ENCODE results near the gene PARP14. TPM values are rescaled to one million over a fixed set of nuclear protein-coding genes. Genes with fewer than 3 reads are reported as not detected.

PARP14 gene
- total RNA-seq, 1 experiment from 2014 or later: 17.4 TPM

DNA sequence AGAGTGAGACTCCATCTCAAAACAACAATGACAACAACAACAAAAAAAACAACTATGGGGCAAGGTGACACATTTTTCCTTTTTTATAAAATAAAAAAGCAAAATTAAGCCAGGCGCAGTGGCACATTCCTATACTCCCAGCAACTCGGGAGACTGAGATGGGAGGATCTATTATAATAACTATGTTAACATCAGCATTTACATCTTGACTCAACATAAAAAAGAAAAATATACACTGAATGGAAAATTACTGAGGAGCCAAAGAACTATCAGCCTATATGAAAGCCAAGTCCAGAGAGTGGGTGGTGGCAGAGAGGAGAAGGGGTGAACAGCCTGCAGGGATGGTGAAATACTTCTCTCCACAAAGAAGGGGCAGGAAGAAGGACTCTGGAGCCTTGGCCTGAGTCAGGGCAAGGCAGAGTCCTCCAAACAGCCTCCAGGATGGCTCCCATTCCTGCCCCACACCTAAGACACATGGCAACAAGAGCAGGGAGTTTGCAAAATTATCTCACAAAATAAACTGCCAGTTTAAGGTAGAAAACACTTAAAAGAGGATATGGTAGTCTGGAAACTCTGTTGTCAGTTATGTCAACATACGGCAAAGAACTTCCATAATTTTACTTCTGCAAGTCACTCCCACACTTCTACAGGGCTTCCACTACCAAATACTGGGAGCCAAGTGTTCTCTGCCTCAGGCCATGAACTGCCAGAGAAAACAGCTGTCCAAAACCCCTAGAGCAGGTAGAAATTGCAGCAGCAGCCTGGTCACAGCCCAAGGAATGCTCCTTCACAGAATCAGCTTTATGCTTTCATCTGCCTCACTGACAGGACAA, 87.1 kb downstream of the PARP14 start:
- no peaks in the 10 kb centered on the region for H3K23me2 ChIP-seq (ENCODE audit: insufficient read length, low read depth, low read length, poor library complexity, severe bottlenecking)
- H3K79me2 ChIP-seq (ENCODE audit: insufficient read depth, low read length): no peaks in the 10 kb centered on the region
- Mint-ChIP-seq H3K27ac (peak overlapping the region in 2 of 3 experiments; percentile 21 to 25; a peak in 2 of 7 replicates), H3K4me1 (peaks cover 0 to 2% of the 10 kb centered on the region in 2 experiments; a peak in 2 of 4 replicates), H3K9me3 (no peaks in the 10 kb centered on the region), H3K27me3 (ENCODE audit: low read depth) (no peaks in the 10 kb centered on the region), H3K4me3 (no peak overlapping the region), H3K36me3 (ENCODE audit: insufficient read depth in 1 of 3, low read depth in 3 of 3) (peaks cover 0 to 6% (median 0%) of the 10 kb centered on the region in 3 experiments; a peak in 2 of 7 replicates)
- H2AFZ ChIP-seq (ENCODE audit: low read length): no peak overlapping the region
- H3T11ph ChIP-seq (ENCODE audit: low read length): no peak overlapping the region
- no peak overlapping the region for H2BK20ac ChIP-seq (ENCODE audit: low read depth, low read length, poor library complexity, severe bottlenecking)
- no peak overlapping the region for H3K27ac ChIP-seq (ENCODE audit: insufficient read length, low read depth, low read length)
- no peaks in the 10 kb centered on the region for H3K27me3 ChIP-seq (ENCODE audit: insufficient read depth, low read length)
- H4K8ac ChIP-seq (replicated peaks; ENCODE audit: insufficient read length, low read depth, low read length): no peak overlapping the region
- H4K91ac ChIP-seq (ENCODE audit: insufficient read length, low read depth, low read length): no peak overlapping the region
- TF ChIP-seq CTCF (conservative IDR thresholded peaks at IDR 0.05): no peak
- no peaks in the 10 kb centered on the region for H3K79me1 ChIP-seq (ENCODE audit: insufficient read depth, low read depth, low read length, poor library complexity, severe bottlenecking)
- H3K4me1 ChIP-seq (ENCODE audit: insufficient read depth, low read length): no peaks in the 10 kb centered on the region
- no peak overlapping the region for H4K5ac ChIP-seq (ENCODE audit: insufficient read length, low read depth, low read length)
- no CpG with 5 or more reads among the region's 3 CpGs for WGBS (ENCODE audit: extremely low coverage, insufficient read length, low lambda C conversion rate)
- H3K14ac ChIP-seq (ENCODE audit: insufficient read depth, low read length): no peak overlapping the region
- no peak overlapping the region for H2BK12ac ChIP-seq (ENCODE audit: insufficient read length, low read depth, low read length)
- no peaks in the 10 kb centered on the region for H3K9me3 ChIP-seq (ENCODE audit: control insufficient read depth, low read depth, low read length)
- H3K4ac ChIP-seq (ENCODE audit: low read depth, low read length): no peak overlapping the region
- H3K4me2 ChIP-seq (ENCODE audit: insufficient read depth, insufficient read length, low read length): no peak overlapping the region
- no peak overlapping the region for H2BK15ac ChIP-seq (ENCODE audit: low read depth, low read length)
- H3K56ac ChIP-seq (ENCODE audit: insufficient read length, low read depth, low read length): no peak overlapping the region
- H2BK5ac ChIP-seq (ENCODE audit: insufficient read length, low read length): no peak overlapping the region
- H4K20me1 ChIP-seq (ENCODE audit: control insufficient read depth, insufficient read depth, insufficient read length): no peaks in the 10 kb centered on the region
- no peak overlapping the region for H2BK120ac ChIP-seq (ENCODE audit: low read depth, low read length, poor library complexity, severe bottlenecking)
- H2AK5ac ChIP-seq (ENCODE audit: insufficient read length, low read length): no peak overlapping the region
- H3K9ac ChIP-seq (ENCODE audit: extremely low read depth, insufficient read length, low read length): no peak overlapping the region
- H3K18ac ChIP-seq (ENCODE audit: insufficient read length, low read depth, low read length): no peak overlapping the region
- H3K23ac ChIP-seq (ENCODE audit: insufficient read length, low read depth, low read length): no peak overlapping the region
- no peak for DNase-seq
